Renal cortex interstitium (tissue), 11 donors: ENCODE measurements around the gene LRRIQ1. TPM values are rescaled to one million over a fixed set of nuclear protein-coding genes. Genes with fewer than 3 reads are reported as not detected.

Experiments used
- DNase-seq, 11 donors: peaks; one replicate each; pipeline ENCODE4 v3.0.0-alpha.2; 2013; ENCODE audit warnings: low read depth in 9 of 11, low spot score in 4 of 11; ENCODE audit errors: extremely low read depth in 1 of 11
- polyA plus RNA-seq, 3 donors: library from polyadenylated mRNA; unstranded; fragments of 120-200 nt; gene quantifications; one replicate each; pipeline ENCODE4 v1.2.1, GENCODE V29; 2013; ENCODE audit not compliant: insufficient read length in 3 of 3

The LRRIQ1 gene
- polyA plus RNA-seq, 3 donors, result 31.2 to 39.9 (median 35.8) TPM

DNA sequence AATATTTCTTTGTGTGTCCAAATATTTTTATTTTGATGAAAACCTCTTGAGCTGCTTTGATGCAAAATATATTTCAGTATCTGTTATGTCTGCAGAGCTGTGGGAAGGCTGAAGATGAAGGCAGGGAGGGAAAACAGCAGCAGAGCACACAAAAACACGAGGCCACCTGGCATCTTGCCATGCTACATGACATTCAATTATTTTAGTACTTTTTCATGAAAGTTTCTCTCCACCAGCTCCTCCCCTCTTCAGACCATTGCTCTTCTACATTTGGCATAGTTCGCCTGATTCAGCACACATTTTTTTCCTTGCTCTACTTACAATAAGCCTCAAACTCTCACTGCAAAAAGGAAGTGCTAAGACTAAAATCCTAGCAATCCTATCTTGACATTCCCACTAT lies 239.2 kb downstream of the LRRIQ1 start:
- DNase-seq, result peak in 2 of 11 donors; percentile 36 to 52

DNA sequence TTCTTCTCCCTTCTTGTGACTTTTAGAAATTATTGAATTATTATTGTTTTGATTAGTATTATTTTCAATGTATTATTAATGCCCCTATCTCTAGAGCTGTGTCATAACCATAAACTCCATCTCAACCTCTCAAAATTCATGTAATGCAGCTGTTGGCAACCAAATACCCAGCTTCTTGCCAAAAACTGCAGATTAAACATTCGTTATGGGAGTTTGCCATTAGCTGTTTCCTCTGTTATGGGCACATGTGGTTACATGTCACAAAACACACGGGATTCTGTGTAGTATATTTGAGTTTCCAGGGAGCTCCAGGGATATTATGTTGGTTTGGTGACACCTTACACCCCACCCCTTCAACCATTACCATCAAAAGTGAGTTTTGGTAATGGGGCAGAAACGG lies 241.0 kb downstream of the LRRIQ1 start:
- no peak for DNase-seq

DNA sequence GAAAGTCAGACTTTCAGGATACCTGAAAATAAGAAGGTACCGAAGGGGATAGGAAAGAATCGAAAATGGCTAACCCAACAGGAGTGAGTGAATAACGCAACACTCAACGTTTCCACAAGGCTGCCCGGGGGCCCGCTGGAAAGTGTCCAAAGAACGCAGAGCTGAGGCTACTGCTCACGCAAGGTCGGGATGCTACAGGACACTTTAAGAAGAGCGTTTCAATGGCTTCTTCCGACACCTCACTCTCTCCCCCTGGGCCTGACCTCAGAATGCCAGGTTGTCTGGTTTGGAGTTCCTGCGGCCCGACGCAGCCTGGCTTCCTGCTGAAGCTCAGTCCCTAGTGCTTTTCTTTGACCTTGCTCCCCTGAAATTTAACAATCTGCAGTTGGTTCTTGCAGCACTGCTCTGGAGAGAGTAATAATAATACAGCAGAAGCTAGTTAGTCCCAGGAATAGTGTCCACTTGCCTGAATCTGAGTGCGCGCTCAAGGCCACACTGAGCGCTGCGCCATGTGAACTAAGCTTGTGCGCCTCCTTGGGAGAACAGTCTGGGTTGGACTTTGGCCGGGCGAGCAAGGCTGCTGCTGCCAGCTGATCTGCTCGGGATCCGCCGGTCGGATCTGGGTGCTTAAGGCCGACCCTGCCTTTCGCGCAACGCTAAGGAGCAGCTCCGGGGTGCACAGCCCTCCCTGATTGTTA lies 241.9 kb downstream of the LRRIQ1 start:
- no peak for DNase-seq

DNA sequence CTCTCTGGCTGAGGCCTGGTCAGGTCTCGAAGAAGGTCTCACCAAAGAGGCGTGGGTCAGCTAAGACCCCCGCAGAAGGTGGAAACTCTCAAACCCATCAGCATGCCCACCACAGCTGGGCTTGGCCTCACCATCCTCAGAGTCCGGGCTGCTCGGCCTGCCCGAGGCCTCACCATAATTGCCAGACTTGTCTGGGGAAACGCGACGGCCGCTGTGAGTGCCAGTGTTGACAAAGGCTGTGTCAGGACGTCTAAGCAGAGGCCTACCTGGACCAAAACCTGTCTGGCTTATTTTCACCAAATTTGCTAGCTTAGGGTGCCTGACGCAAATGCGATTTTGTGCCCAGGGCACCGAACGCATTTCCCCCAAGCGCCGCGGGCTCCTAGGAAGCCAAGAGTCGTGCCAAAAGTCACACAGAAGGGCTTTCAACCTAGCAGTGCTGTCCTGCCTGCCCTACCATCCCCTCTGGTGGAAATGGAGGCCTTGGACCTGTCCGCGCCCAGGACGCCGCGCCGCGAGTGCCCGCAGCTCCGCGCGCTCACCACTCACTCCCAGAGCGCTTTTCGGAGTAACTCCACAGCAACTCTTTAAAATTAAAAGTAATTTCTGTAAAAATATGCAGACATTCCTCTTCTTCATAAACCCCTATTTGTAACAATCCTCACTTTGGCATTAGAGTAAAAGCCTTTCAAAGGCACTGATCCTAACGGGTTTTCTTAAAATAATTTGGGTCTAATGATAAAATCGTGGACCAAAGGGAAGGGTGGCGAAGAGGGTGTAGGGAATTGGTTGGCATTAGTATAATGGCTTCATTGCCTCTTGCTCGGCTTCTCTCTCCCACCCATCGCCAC lies 242.7 kb downstream of the LRRIQ1 start:
- DNase-seq, result no peak

DNA sequence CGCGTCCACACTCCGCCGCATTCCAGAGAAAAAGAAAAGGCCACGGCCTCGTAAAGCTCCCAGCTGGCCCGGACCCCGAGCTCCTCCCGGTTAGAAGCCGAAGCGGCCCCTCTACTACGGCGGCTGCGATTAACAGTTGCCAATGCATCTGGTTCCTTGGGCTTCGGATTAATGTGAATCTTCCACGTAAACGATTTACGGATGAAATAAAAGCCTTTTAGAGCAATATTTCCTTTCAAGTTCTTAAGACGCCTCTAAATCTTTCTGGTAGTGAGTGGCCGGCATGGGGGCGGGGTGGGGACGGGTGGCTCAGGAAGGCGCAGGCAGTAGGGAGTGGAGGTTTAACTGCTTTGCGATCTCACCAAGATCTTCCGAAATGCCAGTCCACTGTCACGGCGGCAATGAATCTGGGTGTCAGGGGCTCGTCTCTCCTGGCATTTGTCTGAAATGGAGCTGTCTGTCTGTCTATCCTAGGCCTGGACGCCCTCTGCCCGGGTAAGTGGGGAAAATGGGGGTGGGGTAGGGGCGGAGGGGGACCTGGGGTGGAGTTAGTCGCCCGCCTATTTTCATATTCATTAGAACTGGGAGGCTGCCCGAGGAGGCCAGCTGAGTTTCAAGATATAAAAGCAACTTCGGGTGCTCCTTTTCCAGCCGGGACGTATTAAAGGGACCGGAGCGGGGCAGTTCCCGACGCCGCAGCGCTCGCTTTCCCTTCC lies 243.5 kb downstream of the LRRIQ1 start:
- peak in 6 of 11 donors; percentile 36 to 67 (median 64) for DNase-seq

DNA sequence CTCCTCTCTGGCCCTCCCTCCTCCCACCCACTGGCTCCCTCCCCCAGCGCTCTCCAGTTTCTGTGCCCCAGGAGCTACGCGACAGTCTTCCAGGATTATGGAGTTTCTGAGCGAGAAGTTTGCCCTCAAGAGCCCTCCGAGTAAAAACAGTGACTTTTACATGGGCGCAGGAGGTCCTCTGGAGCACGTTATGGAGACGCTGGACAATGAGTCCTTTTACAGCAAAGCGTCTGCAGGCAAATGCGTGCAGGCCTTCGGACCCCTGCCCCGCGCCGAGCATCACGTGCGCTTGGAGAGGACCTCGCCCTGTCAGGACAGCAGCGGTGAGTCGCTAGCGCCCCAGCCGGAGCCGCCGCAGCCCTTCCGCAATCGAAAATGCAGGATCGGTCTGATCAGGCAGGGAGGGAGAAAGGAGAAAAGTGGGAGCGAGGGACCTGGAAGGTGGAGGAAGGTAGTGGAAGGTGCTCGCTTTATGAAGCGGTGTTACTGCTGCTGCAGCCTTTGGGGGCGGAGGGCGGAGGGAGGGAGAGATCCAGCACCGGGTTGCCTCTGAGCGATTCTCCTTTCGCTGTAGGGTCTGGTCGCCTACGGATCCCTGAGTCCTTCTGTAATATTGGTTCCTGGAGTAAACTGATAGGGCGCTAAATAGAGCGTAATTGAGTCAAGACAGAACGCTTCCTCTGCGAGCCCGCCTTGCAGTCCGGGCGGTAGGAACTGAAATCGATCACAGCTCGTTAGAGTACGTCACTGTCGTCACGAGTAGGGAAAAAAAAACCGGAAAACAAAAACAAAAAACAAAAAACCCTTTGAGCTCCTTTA lies 244.2 kb downstream of the LRRIQ1 start, which contains the start of gene ALX1:
Gene ALX1 (plus strand): TSS at position 56 of the 819 bp plus-strand sequence. CDS start 42 bp downstream, at position 98.
- peak in 4 of 11 donors; percentile 41 to 60 (median 48) for DNase-seq

DNA sequence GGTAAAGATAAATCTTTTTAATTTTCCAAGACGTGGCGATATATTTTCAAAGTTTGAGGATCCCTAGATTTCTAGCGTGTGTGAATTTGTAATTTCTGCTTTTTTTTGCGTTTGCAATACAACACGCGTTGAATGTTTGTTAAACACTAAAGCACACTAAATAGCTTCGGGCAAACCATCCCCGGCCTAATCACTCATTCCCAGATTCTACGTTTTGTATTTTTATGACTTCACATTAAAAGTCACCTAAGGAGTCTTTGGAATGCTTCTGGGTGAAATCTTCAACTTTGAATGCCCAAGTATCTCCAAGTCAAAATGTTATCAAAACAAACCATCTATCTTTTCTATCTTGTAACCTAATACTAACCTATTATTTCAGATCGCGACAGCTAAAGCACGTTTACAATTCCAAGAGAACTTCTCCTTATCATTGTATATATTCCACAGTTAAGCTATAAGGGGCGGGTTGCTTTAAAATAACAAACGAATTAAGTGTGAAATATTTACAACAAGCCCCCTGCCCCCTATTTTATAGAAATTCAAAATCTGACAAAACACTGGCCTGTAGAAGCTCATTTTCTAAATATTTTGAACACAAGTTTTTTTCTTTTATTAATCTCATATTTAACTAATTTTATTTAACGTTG lies 245.0 kb downstream of the LRRIQ1 start:
- no peak for DNase-seq

DNA sequence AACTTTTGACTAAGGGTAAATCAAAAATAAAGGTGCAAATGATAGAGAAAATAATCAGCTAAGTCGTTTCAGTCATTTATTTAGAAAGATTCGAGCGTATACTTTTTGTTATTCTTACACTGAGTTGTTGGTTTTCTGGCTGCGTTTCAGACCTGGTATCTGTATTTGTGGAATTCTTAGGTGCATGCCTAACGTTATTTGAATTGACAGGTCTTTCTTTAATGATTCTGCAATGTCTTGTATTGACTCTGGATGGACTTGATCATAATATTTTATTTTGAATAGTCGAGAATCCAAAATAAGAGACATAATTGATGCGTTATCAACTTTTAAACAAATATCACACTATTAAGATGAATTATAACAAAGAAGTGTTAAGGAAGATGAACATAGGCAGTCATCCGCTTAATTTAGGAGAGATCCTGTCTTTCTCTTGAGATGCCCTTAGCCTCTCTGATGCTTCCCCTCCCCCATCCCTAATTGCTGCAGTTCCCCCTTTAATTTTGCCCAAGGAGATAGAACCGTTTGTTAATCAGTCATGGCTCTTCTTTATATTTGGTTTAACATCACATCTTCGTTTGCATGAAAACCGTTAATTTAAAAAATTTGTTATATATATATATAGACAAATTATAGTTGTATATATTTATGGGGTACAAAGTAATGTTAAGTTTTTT lies 245.6 kb downstream of the LRRIQ1 start:
- no peak for DNase-seq

DNA sequence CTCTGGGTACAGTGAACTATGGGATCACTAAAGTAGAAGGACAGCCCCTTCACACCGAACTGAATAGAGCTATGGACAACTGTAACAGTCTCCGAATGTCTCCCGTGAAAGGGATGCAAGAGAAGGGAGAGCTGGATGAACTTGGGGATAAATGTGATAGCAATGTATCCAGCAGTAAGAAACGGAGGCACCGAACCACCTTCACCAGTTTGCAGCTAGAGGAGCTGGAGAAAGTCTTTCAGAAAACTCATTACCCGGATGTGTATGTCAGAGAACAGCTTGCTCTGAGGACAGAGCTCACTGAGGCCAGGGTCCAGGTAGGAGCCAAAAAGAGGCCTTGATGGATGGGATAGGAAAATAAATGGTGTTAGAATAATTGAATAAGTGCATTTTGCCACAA lies 247.4 kb downstream of the LRRIQ1 start:
- DNase-seq, result no peak

Other genes with a start within 250 kb of the LRRIQ1 start
- under 1 TPM; 0.53 to 0.80 (median 0.76) TPM for gene SLC6A15, start 123.6 kb upstream of the LRRIQ1 start, polyA plus RNA-seq
- gene TSPAN19, start 74 bp upstream of the LRRIQ1 start, polyA plus RNA-seq, result under 1 TPM; 0.32 to 0.85 (median 0.54) TPM
- 10 to 100 TPM; 26.8 to 31.9 (median 31.2) TPM for gene ALX1, start 243.9 kb downstream of the LRRIQ1 start, polyA plus RNA-seq